GM23338 (cell line): ENCODE measurements around the gene BCL10. TPM values are rescaled to one million over a fixed set of nuclear protein-coding genes. Genes with fewer than 3 reads are reported as not detected.

Source experiments
- ATAC-seq: fragments of 200-7000 bp; cut with Tn5 transposase; 3 replicates; pipeline ENCODE4 v1.9.1; 2020
- DNase-seq: peaks from one replicate; pipeline ENCODE4 v3.0.0-alpha.2; 2015; ENCODE audit warnings: low spot score
- H2AFZ ChIP-seq: fragments of 200-600 bp; sonication (generic); 2 replicates; pipeline ENCODE4 v1.8.0; 2016; ENCODE audit warnings: antibody characterized with exemption, mild to moderate bottlenecking, moderate library complexity
- H3F3A ChIP-seq: fragments of 200-600 bp; sonication (generic); replicated peaks from 2 replicates; pipeline ENCODE4 v1.8.0; 2017; ENCODE audit warnings: antibody characterized with exemption, mixed run types, low read depth
- H3K27ac ChIP-seq: fragments of 200-600 bp; sonication (generic); 2 replicates; pipeline ENCODE4 v1.6.1; 2016; ENCODE audit warnings: low read depth
- H3K27me3 ChIP-seq: fragments of 200-600 bp; sonication (generic); 2 replicates; pipeline ENCODE4 v1.8.0; 2016; ENCODE audit warnings: mild to moderate bottlenecking, mixed run types, moderate library complexity; ENCODE audit not compliant: insufficient read depth
- H3K36me3 ChIP-seq: fragments of 200-600 bp; sonication (generic); 2 replicates; pipeline ENCODE4 v1.8.0; 2016; ENCODE audit warnings: mild to moderate bottlenecking; ENCODE audit not compliant: insufficient read depth
- H3K4me1 ChIP-seq: fragments of 200-600 bp; sonication (generic); 2 replicates; pipeline ENCODE4 v1.8.0; 2016; ENCODE audit warnings: mild to moderate bottlenecking, moderate library complexity; ENCODE audit not compliant: insufficient read depth
- H3K4me2 ChIP-seq: fragments of 200-600 bp; sonication (generic); 2 replicates; pipeline ENCODE4 v1.7.1; 2017; ENCODE audit warnings: mixed run types
- H3K4me3 ChIP-seq: fragments of 200-600 bp; sonication (generic); 2 replicates; pipeline ENCODE4 v1.6.1; 2016; ENCODE audit warnings: mixed run types
- H3K79me2 ChIP-seq: fragments of 200-600 bp; sonication (generic); replicated peaks from 2 replicates; pipeline ENCODE4 v1.8.0; 2017; ENCODE audit warnings: mild to moderate bottlenecking; ENCODE audit not compliant: insufficient read depth
- H3K9me2 ChIP-seq: fragments of 200-600 bp; sonication (generic); 2 replicates; pipeline ENCODE4 v1.8.0; 2017; ENCODE audit not compliant: insufficient read depth
- H4K20me1 ChIP-seq: fragments of 200-600 bp; sonication (generic); replicated peaks from 2 replicates; pipeline ENCODE4 v1.8.0; 2017; ENCODE audit warnings: mild to moderate bottlenecking; ENCODE audit not compliant: insufficient read depth
- H3K27ac Mint-ChIP-seq: 2 replicates; pipeline ENCODE4 v1.8.0; 2020; ENCODE audit warnings: inconsistent platforms, mild to moderate bottlenecking, moderate library complexity, mixed read lengths
- H3K27me3 Mint-ChIP-seq: 3 replicates; pipeline ENCODE4 v1.8.0; 2022; ENCODE audit warnings: low read depth, mild to moderate bottlenecking, moderate library complexity, mixed read lengths, inconsistent platforms; ENCODE audit not compliant: insufficient read depth, poor library complexity
- H3K36me3 Mint-ChIP-seq: 3 replicates; pipeline ENCODE4 v1.8.0; 2021; ENCODE audit warnings: low read depth, mild to moderate bottlenecking, inconsistent platforms, moderate library complexity, mixed read lengths
- H3K4me1 Mint-ChIP-seq: 3 replicates; pipeline ENCODE4 v1.8.0; 2020; ENCODE audit warnings: mild to moderate bottlenecking, inconsistent platforms, mixed read lengths
- H3K4me3 Mint-ChIP-seq: 3 replicates; pipeline ENCODE4 v1.8.0; 2021; ENCODE audit warnings: moderate library complexity, mild to moderate bottlenecking, inconsistent platforms, mixed read lengths
- H3K9me3 Mint-ChIP-seq: 3 replicates; pipeline ENCODE4 v1.8.0; 2020; ENCODE audit warnings: moderate library complexity, mild to moderate bottlenecking, inconsistent platforms, mixed read lengths
- CREB1 ChIP-seq: fragments of 250-450 bp; sonication (Bioruptor Pico); IDR thresholded peaks from 2 replicates; pipeline ENCODE4 v1.5.0; 2020; ENCODE audit warnings: low read depth, mild to moderate bottlenecking, moderate library complexity
- CTCF ChIP-seq, 2 experiments: fragments of 200-600 bp in 1 of 2; sonication (generic) in 1 of 2; conservative IDR thresholded peaks; 2 replicates each; pipeline versions ENCODE4 v1.5.1 to v1.6.1; 2016 to 2017; ENCODE audit warnings: antibody characterized with exemption in 2 of 2, low read depth in 2 of 2, mild to moderate bottlenecking in 2 of 2, moderate library complexity in 1 of 2
- ETS1 ChIP-seq: IDR thresholded peaks from 2 replicates; pipeline ENCODE4 v1.6.1; 2016; ENCODE audit warnings: antibody characterized with exemption
- EZH2 ChIP-seq: fragments of 200-600 bp; sonication (generic); IDR thresholded peaks from one replicate; pipeline ENCODE4 v1.8.0; 2017; ENCODE audit warnings: antibody characterized with exemption, mild to moderate bottlenecking, low read depth; ENCODE audit not compliant: unreplicated experiment
- EZH2phosphoT487 ChIP-seq: fragments of 200-600 bp; sonication (generic); IDR thresholded peaks from one replicate; pipeline ENCODE4 v1.8.1; 2018; ENCODE audit warnings: antibody characterized with exemption; ENCODE audit not compliant: unreplicated experiment
- JUNB ChIP-seq: IDR thresholded peaks from one replicate; pipeline ENCODE4 v1.6.1; 2016; ENCODE audit warnings: antibody characterized with exemption; ENCODE audit not compliant: unreplicated experiment
- NANOG ChIP-seq: IDR thresholded peaks from 2 replicates; pipeline ENCODE4 v1.6.1; 2016; ENCODE audit warnings: antibody characterized with exemption, borderline replicate concordance
- POLR2AphosphoS5 ChIP-seq: IDR thresholded peaks from 2 replicates; pipeline ENCODE4 v1.6.1; 2016; ENCODE audit warnings: antibody characterized with exemption, low read depth
- REST ChIP-seq: IDR thresholded peaks from one replicate; pipeline ENCODE4 v1.6.1; 2018; ENCODE audit warnings: antibody characterized with exemption; ENCODE audit not compliant: unreplicated experiment
- STAT1 ChIP-seq: IDR thresholded peaks from one replicate; pipeline ENCODE4 v1.6.1; 2016; ENCODE audit warnings: antibody characterized with exemption; ENCODE audit not compliant: unreplicated experiment
- ZNF114 ChIP-seq: fragments of 250-450 bp; sonication (Bioruptor Pico); IDR thresholded peaks from 2 replicates; pipeline ENCODE4 v1.5.0; 2020; ENCODE audit warnings: mild to moderate bottlenecking, moderate library complexity
- ZNF331 ChIP-seq: fragments of 250-450 bp; sonication (Bioruptor Pico); IDR thresholded peaks from 2 replicates; pipeline ENCODE4 v1.5.0; 2020; ENCODE audit warnings: low read depth, mild to moderate bottlenecking, moderate library complexity
- ZNF462 ChIP-seq: fragments of 250-450 bp; sonication (Bioruptor Pico); IDR thresholded peaks from 2 replicates; pipeline ENCODE4 v1.5.0; 2020; ENCODE audit warnings: mild to moderate bottlenecking, moderate library complexity
- polyA plus RNA-seq: library from polyadenylated mRNA; unstranded; fragments of >200 nt; fragmentation: Nextera tagmentation; extraction: Ambion mirVana; gene quantifications from 2 replicates; pipeline ENCODE4 v1.2.1, GENCODE V29; 2016
- total RNA-seq: library from RNA; depleted of rRNA; stranded (reverse); fragments of >200 nt; shearing (Covaris generic); gene quantifications from 2 replicates; pipeline ENCODE4 v1.2.3, GENCODE V29; 2014

The BCL10 gene
- total and polyA plus RNA-seq, 2 experiments from 2014 or later = 23.1 to 33.7 TPM

- TF ChIP-seq CREB1 (CRISPR knock-in tag) (no peak), EZH2 (no peak), ZNF114 (CRISPR knock-in tag) (no peak), ETS1 (no peak), CTCF (conservative IDR thresholded peaks at IDR 0.05; ENCODE audit: low read depth in 2 of 2) (no peak), NANOG (no peak), STAT1 (no peak), EZH2phosphoT487 (no peak), ZNF331 (CRISPR knock-in tag) (no peak), JUNB (no peak), POLR2AphosphoS5 (no peak), REST (no peak), ZNF462 (CRISPR knock-in tag) (no peak)
- ATAC-seq (no peak), DNase-seq (no peak)
- Histone ChIP-seq H3K4me1 (peaks cover 25% of the 10 kb centered on the region), H4K20me1 (no peaks in the 10 kb centered on the region), H3K79me2 (no peaks in the 10 kb centered on the region), H2AFZ (no peak overlapping the region), H3K9me2 (no peaks in the 10 kb centered on the region), H3K27ac (no peak overlapping the region), H3K36me3 (no peaks in the 10 kb centered on the region), H3K4me3 (no peak overlapping the region), H3K27me3 (no peaks in the 10 kb centered on the region), H3F3A (no peaks in the 10 kb centered on the region), H3K4me2 (no peak overlapping the region)
- Mint-ChIP-seq H3K27me3 (peaks cover 4% of the 10 kb centered on the region), H3K9me3 (no peaks in the 10 kb centered on the region), H3K36me3 (no peaks in the 10 kb centered on the region), H3K4me1 (peaks cover 27% of the 10 kb centered on the region), H3K27ac (no peak overlapping the region), H3K4me3 (no peak overlapping the region)
Measured at GRCh38 chr1:85228972-85229371, 47.5 kb downstream of the BCL10 start.
